Mesothelial cell of epicardium (in vitro differentiated cells): ENCODE measurements around the gene SERPINI1. TPM values are rescaled to one million over a fixed set of nuclear protein-coding genes. Genes with fewer than 3 reads are reported as not detected.

Experiments
- DNase-seq, 2 experiments: peaks; one replicate each; pipeline ENCODE4 v3.0.0; 2021; ENCODE audit warnings: low spot score in 2 of 2; ENCODE audit not compliant: unreplicated experiment in 2 of 2
- H3K27ac Mint-ChIP-seq: 2 replicates; pipeline ENCODE4 v1.8.0; 2021; ENCODE audit warnings: mixed read lengths
- H3K27me3 Mint-ChIP-seq: 2 replicates; pipeline ENCODE4 v1.8.0; 2021; ENCODE audit warnings: low read depth, mixed read lengths
- H3K36me3 Mint-ChIP-seq: 2 replicates; pipeline ENCODE4 v1.8.0; 2021; ENCODE audit warnings: mixed read lengths
- H3K4me1 Mint-ChIP-seq: 2 replicates; pipeline ENCODE4 v1.8.0; 2021; ENCODE audit warnings: mixed read lengths
- H3K4me3 Mint-ChIP-seq: 2 replicates; pipeline ENCODE4 v1.8.0; 2021; ENCODE audit warnings: mild to moderate bottlenecking, moderate library complexity, mixed read lengths
- H3K9me3 Mint-ChIP-seq: 2 replicates; pipeline ENCODE4 v1.8.0; 2021; ENCODE audit warnings: mixed read lengths
- total RNA-seq: library from RNA; stranded (reverse); gene quantifications from 3 replicates; pipeline ENCODE4 v1.2.1, GENCODE V29; 2021
- TF ChIP-seq, protein P1 (sequence below): fragments of 200-600 bp; sonication (generic); IDR thresholded peaks from one replicate; pipeline ENCODE4 v1.5.0; 2021; ENCODE audit warnings: antibody characterized with exemption; ENCODE audit not compliant: unreplicated experiment

The SERPINI1 gene
- total RNA-seq, 1 donor from 2014 or later: 6.1 TPM

DNA sequence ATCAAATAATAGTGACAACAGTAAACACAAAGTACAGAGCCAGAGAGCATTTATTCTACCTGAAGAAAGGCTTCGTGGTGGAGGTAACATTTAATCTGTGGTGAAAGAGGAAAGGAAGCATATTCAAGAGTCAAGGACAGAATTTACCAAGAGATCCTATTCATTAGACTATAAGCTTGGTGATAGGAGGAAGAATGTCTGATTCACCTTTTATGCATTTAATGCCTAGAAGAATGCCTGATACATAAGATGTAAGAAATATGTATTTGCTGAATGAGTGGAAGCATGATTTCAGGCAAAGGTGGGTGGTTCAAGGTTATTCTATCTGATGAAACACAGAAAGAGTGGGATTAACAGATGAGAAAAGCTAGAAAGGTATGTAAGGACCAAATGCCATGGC, 119.8 kb downstream of the SERPINI1 start:
- H3K4me1 Mint-ChIP-seq: peaks cover 17% of the 10 kb centered on the region

DNA sequence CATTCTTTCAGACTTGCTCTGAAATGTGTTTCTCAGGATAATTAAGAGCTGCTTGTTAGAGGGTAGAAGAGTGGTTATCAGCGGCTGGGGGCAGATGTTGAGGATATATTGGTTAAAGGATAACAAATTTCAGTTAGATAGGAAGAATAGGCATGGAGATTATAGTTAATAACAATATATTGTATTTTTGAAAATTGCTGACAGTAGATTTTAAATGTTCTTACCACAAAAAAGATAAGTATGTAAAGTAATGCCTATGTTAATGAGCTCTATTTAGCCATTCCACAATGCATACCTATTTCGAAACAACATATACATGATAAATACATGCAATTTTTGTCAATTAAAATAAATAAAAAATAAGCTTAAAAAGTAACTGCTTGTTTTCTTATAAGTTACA, 123.3 kb downstream of the SERPINI1 start:
- no peak for DNase-seq
- no peak overlapping the region for H3K27ac Mint-ChIP-seq

More for the DNA sequence above, 119.8 kb downstream of the SERPINI1 start:
- Mint-ChIP-seq H3K27ac (no peak overlapping the region), H3K4me3 (no peak overlapping the region), H3K36me3 (no peaks in the 10 kb centered on the region), H3K27me3 (no peaks in the 10 kb centered on the region), H3K9me3 (no peaks in the 10 kb centered on the region)
- TF ChIP-seq, protein P1, sequence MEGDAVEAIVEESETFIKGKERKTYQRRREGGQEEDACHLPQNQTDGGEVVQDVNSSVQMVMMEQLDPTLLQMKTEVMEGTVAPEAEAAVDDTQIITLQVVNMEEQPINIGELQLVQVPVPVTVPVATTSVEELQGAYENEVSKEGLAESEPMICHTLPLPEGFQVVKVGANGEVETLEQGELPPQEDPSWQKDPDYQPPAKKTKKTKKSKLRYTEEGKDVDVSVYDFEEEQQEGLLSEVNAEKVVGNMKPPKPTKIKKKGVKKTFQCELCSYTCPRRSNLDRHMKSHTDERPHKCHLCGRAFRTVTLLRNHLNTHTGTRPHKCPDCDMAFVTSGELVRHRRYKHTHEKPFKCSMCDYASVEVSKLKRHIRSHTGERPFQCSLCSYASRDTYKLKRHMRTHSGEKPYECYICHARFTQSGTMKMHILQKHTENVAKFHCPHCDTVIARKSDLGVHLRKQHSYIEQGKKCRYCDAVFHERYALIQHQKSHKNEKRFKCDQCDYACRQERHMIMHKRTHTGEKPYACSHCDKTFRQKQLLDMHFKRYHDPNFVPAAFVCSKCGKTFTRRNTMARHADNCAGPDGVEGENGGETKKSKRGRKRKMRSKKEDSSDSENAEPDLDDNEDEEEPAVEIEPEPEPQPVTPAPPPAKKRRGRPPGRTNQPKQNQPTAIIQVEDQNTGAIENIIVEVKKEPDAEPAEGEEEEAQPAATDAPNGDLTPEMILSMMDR: no peak
- no peak for DNase-seq

DNA sequence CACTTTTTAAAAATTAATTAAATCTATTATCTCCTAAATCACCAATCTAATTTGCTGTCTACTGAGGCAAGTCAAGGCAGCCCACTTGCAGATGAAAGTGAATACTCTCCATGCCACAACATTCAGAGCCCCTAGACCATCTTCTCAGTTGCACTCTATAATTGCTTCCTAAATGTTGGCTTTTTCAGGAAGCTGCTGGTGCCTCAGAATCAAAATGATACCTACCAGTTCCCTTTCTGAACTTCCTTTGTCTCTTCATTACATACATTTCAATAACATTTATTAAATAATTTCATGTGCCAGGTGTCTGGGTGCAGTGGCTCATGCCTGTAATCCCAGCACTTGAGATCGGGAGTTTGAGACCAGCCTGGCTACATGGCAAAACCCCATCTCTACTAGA, 124.1 kb downstream of the SERPINI1 start:
- no peak overlapping the region for H3K27ac Mint-ChIP-seq
- DNase-seq: no peak
- peaks cover 23% of the 10 kb centered on the region for H3K4me1 Mint-ChIP-seq
- H3K27me3 Mint-ChIP-seq: no peaks in the 10 kb centered on the region
- no peaks in the 10 kb centered on the region for H3K9me3 Mint-ChIP-seq
- TF ChIP-seq, protein P1: no peak
- H3K4me3 Mint-ChIP-seq: no peak overlapping the region
- H3K36me3 Mint-ChIP-seq: no peaks in the 10 kb centered on the region

More for the DNA sequence above, 123.3 kb downstream of the SERPINI1 start:
- TF ChIP-seq, protein P1: no peak
- H3K9me3 Mint-ChIP-seq: no peaks in the 10 kb centered on the region
- H3K4me3 Mint-ChIP-seq: no peak overlapping the region
- no peaks in the 10 kb centered on the region for H3K36me3 Mint-ChIP-seq
- no peaks in the 10 kb centered on the region for H3K27me3 Mint-ChIP-seq
- peaks cover 28% of the 10 kb centered on the region for H3K4me1 Mint-ChIP-seq

DNA sequence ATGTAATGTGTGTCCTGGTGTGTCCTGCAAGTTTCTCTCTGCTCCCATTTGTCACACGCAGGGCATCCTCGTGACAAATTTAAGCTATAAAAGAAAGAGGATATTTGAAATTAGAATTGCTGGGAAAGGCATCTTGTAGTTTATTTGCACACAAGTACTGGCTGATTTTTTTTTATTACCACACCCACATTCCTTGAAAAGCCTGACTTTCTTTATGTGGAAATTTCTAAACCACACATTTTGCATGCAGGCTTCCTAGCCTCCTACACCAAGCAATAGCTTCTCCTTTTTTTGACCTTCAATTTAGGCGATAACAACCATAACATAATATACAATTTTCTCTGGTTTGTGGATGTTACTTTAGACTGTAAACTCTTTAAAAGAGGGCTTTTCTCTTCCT, 126.1 kb downstream of the SERPINI1 start:
- peak overlapping the region; percentile 88 for H3K27ac Mint-ChIP-seq
- no peaks in the 10 kb centered on the region for H3K36me3 Mint-ChIP-seq
- peaks cover 22% of the 10 kb centered on the region for H3K4me1 Mint-ChIP-seq
- TF ChIP-seq, protein P1: no peak
- no peak for DNase-seq
- H3K9me3 Mint-ChIP-seq: no peaks in the 10 kb centered on the region
- no peaks in the 10 kb centered on the region for H3K27me3 Mint-ChIP-seq
- no peak overlapping the region for H3K4me3 Mint-ChIP-seq

DNA sequence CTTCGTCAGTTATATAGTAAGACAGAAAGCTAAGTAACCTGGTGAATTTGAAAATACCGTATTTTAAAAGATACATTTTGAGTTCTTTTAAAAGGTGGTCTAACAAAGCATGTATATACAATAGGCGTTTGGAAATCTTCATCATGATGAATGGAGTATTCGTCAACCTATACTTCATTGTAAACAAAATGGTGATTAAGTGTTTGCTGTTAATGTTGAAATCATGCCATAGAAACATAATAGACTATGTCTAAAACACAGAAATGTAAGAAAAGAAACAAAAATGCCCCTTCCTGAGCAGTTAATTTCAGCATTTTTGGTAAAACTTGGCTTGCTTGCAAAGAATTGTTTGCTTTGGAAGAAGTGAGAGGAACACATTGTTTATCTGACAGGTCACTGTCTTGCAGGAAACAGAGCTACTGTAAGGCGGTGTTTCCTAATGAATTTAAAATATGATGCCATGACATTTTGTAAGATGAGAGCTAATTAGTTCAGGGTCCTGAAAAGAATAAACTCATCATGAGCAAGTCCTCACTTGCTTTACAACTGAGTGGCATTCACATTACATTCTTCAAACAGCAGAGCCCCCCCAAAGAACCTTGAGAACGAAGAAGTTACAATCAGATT, 126.7 kb downstream of the SERPINI1 start:
- TF ChIP-seq, protein P1: no peak
- peaks cover 21% of the 10 kb centered on the region for H3K4me1 Mint-ChIP-seq

More for the DNA sequence above, 126.7 kb downstream of the SERPINI1 start:
- H3K27me3 Mint-ChIP-seq: no peaks in the 10 kb centered on the region
- no peak for DNase-seq
- H3K9me3 Mint-ChIP-seq: no peaks in the 10 kb centered on the region
- H3K27ac Mint-ChIP-seq: peak overlapping the region; percentile 88
- no peaks in the 10 kb centered on the region for H3K36me3 Mint-ChIP-seq
- H3K4me3 Mint-ChIP-seq: no peak overlapping the region
